ENCODE results near the gene ZC3HAV1. TPM values are rescaled to one million over a fixed set of nuclear protein-coding genes. Genes with fewer than 3 reads are reported as not detected.
"Not testable (repeated sequence)": the region's sequence is repeated elsewhere in the genome, so short reads cannot be mapped to it uniquely, and the experiment has no call there.

ZC3HAV1 gene
- total RNA-seq, 2 experiments from 2014 or later = 78.5 to 80.7 TPM

DNA sequence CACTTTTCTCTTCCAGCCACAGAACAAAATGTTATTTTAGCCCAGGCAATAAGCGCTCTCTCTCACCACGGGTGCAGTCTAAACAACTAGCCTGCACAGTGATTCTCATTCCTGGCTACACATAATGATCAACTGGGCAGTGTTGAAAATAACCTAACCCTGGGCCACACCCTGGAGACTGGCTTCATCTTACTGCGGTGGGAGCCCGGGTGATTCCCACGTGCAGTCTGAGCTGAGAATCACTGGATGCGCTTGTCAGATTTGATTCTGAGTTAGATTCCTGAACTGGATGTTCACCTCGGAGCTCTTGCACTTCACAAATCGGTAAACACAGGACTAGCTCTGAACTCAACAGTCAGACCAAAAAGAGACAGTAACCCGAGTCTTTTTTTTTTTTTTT is 14.9 kb downstream of the ZC3HAV1 start:
- POLR2A ChIA-PET = interaction anchor here (0.6 to 3.1 kb wide), 10 partner anchors 9 to 265 kb away, joined by 3 to 47 read pairs (median 4); partner anchors contain the start of genes LUC7L2 and ZC3HAV1
- CTCF ChIA-PET = interaction anchor here (0.6 to 2.3 kb wide), 6 partner anchors 10 to 353 kb away, joined by 3 to 12 read pairs (median 6); no protein-coding TSS in a partner anchor

DNA sequence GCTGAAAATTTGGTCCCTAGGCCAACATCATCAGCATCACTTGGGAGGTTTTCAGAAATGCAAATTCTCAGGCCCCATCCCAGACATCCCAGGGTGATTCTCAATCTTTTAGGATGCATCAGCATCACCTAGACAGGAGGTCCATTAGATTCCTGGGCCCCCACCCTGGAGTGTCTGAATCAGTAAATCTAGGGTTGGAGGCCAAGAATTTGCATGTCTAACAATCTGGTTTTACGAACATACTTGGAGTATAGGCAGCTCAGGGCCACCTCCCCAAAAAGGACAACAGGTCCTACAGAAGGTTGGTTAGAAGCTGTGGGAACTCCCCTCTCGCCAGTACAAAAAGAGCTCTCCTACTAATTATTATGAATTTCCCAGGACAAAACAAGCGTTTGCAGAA is 15.5 kb downstream of the ZC3HAV1 start:
- POLR2A ChIA-PET = interaction anchor here (0.6 to 3.1 kb wide), 5 partner anchors 10 to 55 kb away, joined by 4 to 47 read pairs (median 8); no protein-coding TSS in a partner anchor
- CTCF ChIA-PET = interaction anchor here (1.3 to 2.3 kb wide), 4 partner anchors 10 to 21 kb away, joined by 5 to 12 read pairs (median 7); no protein-coding TSS in a partner anchor

DNA sequence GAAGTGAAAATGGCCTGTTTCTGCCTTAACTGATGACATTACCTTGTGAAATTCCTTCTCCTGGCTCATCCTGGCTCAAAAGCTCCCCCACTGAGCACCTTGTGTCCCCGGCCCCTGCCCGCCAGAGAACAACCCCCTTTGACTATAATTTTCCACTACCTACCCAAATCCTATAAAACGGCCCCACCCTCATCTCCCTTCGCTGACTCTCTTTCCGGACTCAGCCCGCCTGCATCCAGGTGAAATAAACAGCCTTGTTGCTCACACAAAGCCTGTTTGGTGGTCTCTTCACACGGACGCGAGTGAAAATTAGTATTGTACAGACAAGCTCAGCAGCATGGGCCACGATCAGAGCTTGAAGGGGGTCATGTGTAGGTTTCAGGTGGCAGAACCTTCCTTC is 16.0 kb downstream of the ZC3HAV1 start:
- ChIA-PET CTCF (interaction anchor here (2.1 to 2.3 kb wide), 2 partner anchors 11 to 18 kb away, joined by 7 to 12 read pairs; no protein-coding TSS in a partner anchor), POLR2A (interaction anchor here (0.6 to 3.1 kb wide), 2 partner anchors 10 to 11 kb away, joined by 9 to 47 read pairs; no protein-coding TSS in a partner anchor)

DNA sequence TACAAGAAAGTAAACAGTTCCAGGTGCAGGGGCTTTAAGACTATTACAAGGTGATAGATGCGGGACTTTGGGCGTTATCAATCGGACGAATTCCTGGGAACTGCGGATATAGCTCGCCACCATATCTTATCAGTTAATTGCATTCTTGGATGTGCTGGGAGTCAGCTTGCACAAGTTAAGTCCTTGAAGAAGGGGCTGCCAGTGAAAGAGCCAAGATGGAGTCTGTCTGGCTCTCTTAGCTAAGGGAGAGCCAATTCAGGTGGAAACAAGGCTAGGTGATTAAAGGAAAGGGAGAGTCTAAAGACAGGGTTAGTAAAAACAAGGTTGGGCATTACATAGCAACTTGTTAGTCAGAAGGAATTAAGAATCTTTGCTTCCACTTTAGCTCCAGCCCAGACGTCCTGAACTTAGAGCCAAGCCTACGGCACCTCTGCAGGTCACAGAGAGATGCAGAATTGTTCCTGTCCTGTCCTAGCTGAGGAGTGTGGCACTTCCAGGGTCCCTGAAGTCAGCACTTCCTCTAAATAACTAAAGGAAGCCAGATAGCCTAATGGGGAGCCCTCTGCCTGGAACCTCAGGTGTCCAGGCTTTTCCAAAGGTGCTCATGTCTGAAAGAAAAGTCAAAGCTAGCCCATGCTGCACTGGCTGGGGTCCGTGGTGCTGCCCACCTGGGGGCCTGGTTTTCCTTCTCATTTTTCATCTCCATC is 17.3 kb downstream of the ZC3HAV1 start:
- ChIA-PET POLR2A (interaction anchor here (0.6 to 1.9 kb wide), 2 partner anchors 12 to 16 kb away, joined by 3 to 9 read pairs; no protein-coding TSS in a partner anchor), CTCF (no interaction called here)

DNA sequence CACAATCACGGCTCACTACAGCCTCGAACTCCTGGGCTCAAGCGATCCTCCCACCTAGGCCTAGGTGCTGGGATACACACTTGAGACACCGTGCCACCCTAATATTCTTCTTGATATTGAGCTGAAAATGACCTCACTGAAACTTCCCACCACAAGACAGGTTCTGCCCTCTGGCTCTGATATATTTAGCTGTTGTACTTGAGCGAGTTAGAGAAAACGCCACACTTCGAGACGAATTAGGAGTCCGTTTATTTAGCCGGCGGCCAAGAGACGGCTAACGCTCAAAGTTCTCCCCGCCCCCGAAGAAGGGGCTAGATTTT is 17.9 kb downstream of the ZC3HAV1 start:
- ChIA-PET CTCF (no interaction called here), POLR2A (interaction anchor here (0.6 to 1.9 kb wide), 2 partner anchors 13 to 16 kb away, joined by 3 to 9 read pairs; no protein-coding TSS in a partner anchor)

DNA sequence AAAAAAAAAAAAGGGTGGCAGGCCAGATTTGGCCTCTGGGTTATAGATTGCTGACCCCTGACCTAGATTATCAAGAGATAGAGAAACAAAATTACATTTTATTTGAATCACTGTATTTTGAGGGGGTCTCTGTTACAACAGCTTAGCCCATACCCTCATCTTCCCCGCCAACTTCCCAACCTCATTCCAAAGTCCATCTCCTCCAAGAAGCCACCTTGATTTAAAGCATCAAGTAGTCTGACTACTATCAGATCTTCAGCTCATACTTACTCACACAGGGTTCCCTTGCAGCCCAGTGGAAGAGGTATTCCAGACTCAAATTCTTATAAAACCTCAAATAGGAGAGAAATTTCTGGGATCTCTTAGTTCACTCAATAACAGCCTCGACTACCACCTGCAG is 20.4 kb downstream of the ZC3HAV1 start:
- ChIA-PET POLR2A (no interaction called here), CTCF (no interaction called here)

DNA sequence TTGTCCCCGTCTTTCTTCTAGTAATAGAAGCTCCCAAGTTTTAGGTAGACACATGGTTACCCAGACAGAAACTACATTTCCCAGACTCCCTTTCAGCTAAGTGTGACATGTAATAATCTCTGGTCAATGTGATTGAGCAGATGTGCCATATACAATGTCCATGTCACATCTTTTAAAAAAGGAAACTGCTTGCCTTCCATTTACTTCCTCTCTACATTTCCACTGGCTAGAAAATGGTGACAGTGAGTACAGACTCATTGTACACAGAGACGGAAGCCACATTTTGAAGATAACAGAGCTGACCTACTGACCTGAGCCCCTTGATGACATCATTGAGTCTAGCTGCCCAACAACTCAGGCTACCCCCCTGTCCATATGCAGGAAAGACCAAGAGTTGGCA is 21.3 kb downstream of the ZC3HAV1 start:
- CTCF ChIA-PET = interaction anchor here (1.3 kb wide), 1 partner anchor 14 kb away, joined by 5 read pairs; no protein-coding TSS in a partner anchor
- POLR2A ChIA-PET = interaction anchor here (0.6 kb wide), 1 partner anchor 17 kb away, joined by 5 read pairs; no protein-coding TSS in a partner anchor

DNA sequence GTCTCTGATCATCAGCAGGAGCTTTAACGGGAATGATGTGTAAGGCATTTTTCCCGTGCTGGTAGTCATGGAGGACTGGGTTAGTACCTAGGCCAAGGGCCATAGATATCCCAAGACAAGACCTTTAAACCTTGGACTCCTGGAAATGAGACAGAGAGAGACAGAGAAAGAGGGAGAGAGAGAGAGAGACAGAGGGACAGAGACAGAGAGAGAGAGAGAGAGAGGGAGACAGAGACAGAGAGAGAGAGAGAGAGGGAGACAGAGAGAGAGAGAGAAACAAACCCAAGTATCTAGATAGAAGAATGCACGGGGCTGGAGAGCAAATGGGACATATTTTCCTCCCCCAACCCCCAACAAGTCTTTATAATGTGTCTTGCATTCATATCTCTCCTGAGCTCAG is 22.3 kb downstream of the ZC3HAV1 start:
- ChIA-PET CTCF (interaction anchor here (1.3 kb wide), 1 partner anchor 12 kb away, joined by 5 read pairs; no protein-coding TSS in a partner anchor), POLR2A (interaction anchor here (0.6 kb wide), 1 partner anchor 17 kb away, joined by 4 read pairs; no protein-coding TSS in a partner anchor)

DNA sequence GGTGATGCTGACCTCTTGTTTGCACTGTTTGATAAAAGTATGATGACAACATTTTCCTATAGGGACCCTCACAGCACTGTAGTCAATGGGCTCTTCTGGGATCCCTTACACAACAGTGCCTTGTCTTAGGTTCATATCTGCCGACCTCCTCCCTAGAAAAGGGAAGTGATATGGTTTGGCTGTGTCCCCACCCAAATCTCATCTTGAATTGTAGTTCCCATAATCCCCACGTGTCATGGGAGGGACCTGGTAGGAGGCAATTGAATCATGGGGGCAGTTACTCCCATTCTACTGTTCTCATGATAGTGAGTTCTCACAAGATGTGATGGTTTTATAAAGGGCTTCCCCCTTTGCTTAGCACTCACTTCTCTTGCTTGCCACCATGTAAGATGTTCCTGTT is 23.1 kb downstream of the ZC3HAV1 start:
- ChIA-PET POLR2A (no interaction called here), CTCF (interaction anchor here (0.7 to 0.9 kb wide), 2 partner anchors 9 to 11 kb away, joined by 4 to 5 read pairs; no protein-coding TSS in a partner anchor)

DNA sequence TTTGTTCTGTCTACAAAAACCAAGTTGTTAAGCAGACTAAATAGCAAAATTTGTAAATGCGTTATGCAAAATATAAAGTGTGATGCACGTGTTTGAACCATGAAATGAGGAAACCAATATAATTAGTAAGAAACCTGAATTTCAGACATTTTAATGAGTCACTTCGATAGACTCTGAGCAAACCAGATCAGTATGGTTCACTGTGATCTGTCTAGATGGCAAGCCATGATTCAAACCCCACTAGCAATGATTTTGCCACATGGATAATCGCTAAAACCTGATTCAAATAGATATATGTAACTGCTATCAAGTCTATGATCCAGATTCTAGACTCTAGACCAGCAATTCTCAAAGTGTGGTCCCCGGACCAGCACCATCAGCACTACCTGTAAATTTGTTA is 24.8 kb downstream of the ZC3HAV1 start:
- POLR2A ChIA-PET = interaction anchor here (0.7 to 2.0 kb wide), 2 partner anchors 10 to 11 kb away, joined by 3 to 4 read pairs; no protein-coding TSS in a partner anchor
- CTCF ChIA-PET = interaction anchor here (1.3 to 1.4 kb wide), 2 partner anchors 10 to 11 kb away, joined by 3 read pairs; no protein-coding TSS in a partner anchor

DNA sequence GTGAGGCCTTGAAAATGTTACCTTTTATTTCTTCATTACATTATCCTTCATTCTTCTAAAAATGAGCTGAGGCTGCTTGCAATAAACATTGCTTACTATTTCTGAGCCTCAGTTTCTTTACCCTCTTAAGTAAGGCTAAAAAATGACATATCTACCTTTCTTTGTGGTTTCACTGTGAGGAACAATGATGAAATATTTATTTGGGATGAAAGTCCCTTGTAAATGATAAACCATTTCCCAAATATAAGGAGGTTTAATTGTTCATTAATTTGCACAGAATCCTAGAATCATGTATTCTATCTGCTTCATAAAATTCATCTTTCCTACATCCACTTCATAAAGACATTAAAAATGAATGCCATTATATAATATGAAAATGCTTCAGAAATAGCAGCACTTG is 27.9 kb downstream of the ZC3HAV1 start:
- CTCF ChIA-PET = no interaction called here
- POLR2A ChIA-PET = no interaction called here

DNA sequence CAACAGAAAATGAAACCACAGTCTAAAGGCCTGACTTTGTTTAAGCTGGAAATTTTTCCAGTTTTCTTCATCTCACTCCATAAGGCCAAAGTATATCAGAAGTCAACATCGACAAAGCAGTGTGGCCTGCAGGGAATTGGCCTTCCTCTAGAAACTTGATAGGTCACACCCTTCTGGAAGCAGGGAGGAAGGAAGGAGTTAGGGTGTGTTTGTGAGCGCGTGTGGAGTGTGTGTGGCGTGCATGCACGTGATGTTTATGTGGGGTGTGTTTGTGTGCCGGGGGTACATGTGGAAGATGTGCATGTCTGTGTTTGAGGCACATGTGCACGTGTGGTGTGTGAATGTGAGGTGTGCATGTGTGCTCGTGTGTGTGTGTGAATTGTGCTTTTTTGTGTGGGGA is 28.6 kb downstream of the ZC3HAV1 start:
- ChIA-PET POLR2A (no interaction called here), CTCF (no interaction called here)

DNA sequence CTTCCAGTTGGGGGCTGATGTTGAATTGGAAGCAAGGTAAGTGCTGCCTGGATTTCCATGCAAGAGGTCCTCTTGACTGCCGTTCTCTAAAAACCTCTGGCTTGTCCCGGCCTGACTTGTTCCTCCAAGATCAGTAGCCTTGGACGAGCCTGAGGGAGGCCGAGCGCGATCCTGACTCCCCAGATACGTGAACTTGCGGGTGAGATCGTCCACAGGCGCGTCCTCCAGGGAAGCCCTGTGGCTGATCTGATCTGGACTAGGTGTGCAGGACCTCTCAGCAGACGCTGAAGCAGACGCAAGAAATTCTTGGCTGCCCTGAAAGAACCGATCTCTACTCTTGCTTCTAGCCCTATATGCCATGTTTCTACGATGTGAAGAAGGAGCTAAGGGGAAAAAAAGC is 29.7 kb downstream of the ZC3HAV1 start:
- ChIA-PET POLR2A (no interaction called here), CTCF (no interaction called here)

DNA sequence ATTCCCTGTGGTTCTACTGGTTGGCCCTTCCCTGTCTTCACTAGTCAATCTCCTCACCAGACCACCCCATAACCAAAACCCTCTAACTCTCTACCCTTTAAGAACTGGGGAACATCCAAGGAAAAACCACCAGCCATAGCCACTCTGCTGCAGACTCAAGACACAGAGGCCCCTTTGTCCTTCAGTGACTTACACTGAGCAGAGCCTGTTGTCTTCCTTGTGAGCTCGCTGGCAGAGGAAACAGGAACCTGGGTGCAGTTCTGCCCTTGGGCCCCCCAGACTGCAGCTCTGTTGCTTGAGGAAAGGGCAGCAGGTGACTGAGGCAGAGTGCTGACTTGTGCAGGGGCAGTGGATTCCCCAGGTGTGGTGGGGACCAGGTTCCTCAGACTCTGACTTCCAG is 30.6 kb downstream of the ZC3HAV1 start:
- ChIA-PET POLR2A (interaction anchor here (0.7 kb wide), 1 partner anchor 453 kb away, joined by 3 read pairs; no protein-coding TSS in a partner anchor), CTCF (interaction anchor here (2.0 kb wide), 1 partner anchor 16 kb away, joined by 7 read pairs; no protein-coding TSS in a partner anchor)

DNA sequence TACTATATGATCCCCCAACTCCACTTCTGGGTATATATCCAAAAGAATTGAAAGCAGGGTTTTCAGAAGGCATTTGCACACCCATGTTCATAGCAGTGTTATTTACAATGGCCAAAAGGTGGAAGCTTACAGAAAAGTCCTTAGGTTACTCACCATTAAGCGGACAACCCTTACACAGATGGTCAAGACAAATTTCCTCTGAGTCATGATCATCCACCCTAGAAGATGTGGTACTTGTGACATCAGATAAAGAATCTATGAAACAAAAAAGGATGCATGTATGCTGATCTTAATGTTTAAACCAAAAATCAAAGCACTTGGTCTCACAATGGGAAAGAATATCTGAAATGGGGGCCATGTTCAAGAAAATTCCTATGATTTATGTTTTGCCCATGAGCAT is 31.1 kb downstream of the ZC3HAV1 start:
- POLR2A ChIA-PET = interaction anchor here (0.7 kb wide), 1 partner anchor 453 kb away, joined by 3 read pairs; no protein-coding TSS in a partner anchor

DNA sequence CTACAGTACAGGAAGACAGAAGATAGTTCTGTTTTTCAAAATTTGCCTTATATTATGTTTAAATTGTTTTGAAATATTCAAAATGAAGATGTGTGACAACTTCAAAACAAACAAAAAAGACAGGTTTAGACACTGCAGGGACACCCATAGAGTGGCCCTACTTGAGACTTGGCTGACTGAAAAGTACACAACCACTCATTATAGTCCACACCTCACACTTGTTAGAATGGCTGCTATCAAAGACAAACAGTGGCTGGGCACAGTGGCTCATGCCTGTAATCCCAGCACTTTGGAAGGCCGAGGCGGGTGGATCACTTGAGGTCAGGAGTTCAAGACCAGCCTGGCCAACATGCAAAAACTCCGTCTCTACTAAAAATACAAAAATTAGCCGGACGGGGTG is 31.8 kb downstream of the ZC3HAV1 start:
- POLR2A ChIA-PET = not testable (repeated sequence)
- CTCF ChIA-PET = interaction anchor here (2.0 kb wide), 1 partner anchor 17 kb away, joined by 7 read pairs; no protein-coding TSS in a partner anchor

More for the DNA sequence above, 31.1 kb downstream of the ZC3HAV1 start:
- CTCF ChIA-PET = interaction anchor here (2.0 kb wide), 1 partner anchor 16 kb away, joined by 7 read pairs; no protein-coding TSS in a partner anchor

DNA sequence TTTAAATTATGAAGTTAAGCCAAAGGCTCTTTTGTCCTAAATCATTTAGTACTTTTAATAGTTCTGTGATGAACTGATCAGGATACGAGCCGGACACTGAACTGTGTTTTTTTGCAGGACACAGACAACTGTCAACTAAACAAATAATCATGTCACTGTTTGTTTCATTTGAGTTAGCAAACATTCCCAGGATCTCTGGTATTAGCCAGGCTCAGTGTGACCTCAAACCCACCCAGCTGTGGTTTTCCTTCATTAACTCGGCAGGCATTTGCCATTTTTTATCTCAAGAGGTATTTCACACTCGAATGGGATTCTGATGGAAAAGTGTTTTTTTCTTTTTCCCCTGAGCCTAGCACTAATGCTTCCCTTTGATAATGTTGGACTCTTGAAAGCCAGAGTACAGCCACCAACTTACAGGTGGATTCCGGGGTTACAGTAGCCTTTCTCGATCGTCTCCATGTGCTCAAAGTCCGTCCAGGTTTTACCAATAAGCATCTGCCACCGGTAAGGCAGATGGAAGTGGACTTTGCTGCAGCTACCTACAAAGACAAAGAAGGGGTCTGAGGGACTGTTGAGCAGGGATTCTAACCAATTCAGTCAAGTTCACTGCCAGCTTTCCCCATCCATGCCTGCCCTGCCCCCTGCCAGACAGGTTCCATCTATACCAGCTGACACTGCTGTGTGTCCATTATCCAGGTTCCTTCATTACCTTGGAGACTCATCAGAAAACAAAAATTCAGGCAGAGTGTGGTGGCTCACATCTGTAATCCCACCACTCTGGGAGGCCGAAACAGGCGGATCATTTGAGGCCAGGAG is 33.4 kb downstream of the ZC3HAV1 start:
- CTCF ChIA-PET = interaction anchor here (0.6 to 2.7 kb wide), 10 partner anchors 7 to 190 kb away, joined by 3 to 8 read pairs (median 5); no protein-coding TSS in a partner anchor
- POLR2A ChIA-PET = no interaction called here

DNA sequence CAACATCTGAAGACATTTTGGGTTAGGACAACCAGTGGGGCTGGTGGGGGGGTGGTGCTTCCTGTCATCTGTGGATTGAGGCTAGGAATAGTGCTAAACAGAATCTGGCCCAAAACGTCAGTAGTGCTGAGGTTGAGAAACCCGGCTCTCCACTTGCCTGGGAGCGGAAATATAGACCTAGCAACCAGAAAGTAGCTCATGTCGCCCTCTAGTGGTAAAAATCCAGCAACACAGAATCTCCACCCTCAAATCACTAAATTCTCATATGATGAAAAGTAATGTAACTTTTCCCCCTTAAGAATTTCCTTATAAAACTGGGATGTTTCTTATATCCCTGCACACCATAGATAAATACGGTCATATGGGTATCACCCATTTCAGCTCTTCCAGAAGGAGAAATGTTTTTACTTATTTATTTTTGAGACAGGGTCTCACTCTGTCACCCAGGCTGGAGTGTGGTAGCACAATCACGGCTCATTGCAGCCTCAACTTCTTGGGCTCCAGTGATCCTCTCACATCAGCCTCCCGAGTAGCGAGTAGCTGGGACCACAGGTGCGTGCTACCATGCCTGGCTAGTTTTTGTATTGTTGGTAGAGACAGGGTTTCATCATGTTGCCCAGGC is 34.4 kb downstream of the ZC3HAV1 start:
- ChIA-PET CTCF (interaction anchor here (0.6 to 2.7 kb wide), 22 partner anchors 8 to 265 kb away, joined by 3 to 8 read pairs (median 4); no protein-coding TSS in a partner anchor), POLR2A (no interaction called here)

DNA sequence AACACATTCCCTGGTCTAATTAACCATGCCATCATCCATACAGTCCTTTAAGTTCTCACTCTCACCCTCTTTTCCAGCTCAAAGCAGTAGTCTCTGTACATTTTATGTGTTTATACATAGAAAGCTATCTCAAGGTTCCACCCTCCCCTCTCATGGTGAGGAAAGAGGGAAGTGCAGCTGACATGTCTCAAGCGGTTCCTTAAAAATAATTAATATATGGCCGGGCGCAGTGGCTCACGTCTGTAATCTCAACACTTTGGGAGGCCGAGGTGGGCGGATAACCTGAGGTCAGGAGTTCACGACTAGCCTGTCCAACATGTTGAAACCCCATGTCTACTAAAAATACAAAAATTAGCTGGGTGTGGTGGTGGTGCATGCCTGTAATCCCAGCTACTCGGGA is 36.7 kb downstream of the ZC3HAV1 start:
- ChIA-PET POLR2A (no interaction called here), CTCF (interaction anchor here (0.6 to 1.4 kb wide), 4 partner anchors 10 to 55 kb away, joined by 3 to 5 read pairs (median 3); no protein-coding TSS in a partner anchor)
